Activated T-cell treated with anti-CD3 and anti-CD28 coated beads, Interleukin-2, amount 50 U/mL, for 72 hours (primary cell): ENCODE results near the gene RERE. TPM values are rescaled to one million over a fixed set of nuclear protein-coding genes. Genes with fewer than 3 reads are reported as not detected.
"Not testable (repeated sequence)": the region's sequence is repeated elsewhere in the genome, so short reads cannot be mapped to it uniquely, and the experiment has no call there.

Experiments
- ATAC-seq, 2 donors: fragments of 150-1000 bp; cut with Tn5 transposase; replicated peaks in 1 of 2; 2 replicates each; pipeline ENCODE4 v1.10.0; 2021; ENCODE audit warnings: moderate library complexity in 2 of 2, mild to moderate bottlenecking in 1 of 2
- DNase-seq, 2 donors: peaks; one replicate each; pipeline ENCODE4 v3.0.0; 2021 to 2022; ENCODE audit warnings: mixed read lengths in 1 of 2
- H3K27ac Mint-ChIP-seq: one replicate; pipeline ENCODE4 v1.8.0; 2022; ENCODE audit warnings: mild to moderate bottlenecking, moderate library complexity, mixed read lengths
- H3K27me3 Mint-ChIP-seq: one replicate; pipeline ENCODE4 v1.8.0; 2022; ENCODE audit warnings: low read depth, mixed read lengths
- H3K36me3 Mint-ChIP-seq, 2 donors: one replicate each; pipeline ENCODE4 v1.8.0; 2022; ENCODE audit warnings: mixed read lengths in 2 of 2, mild to moderate bottlenecking in 1 of 2; ENCODE audit not compliant: insufficient read depth in 2 of 2
- H3K4me1 Mint-ChIP-seq: one replicate; pipeline ENCODE4 v1.8.0; 2022; ENCODE audit warnings: low read depth, mixed read lengths
- H3K4me3 Mint-ChIP-seq, 2 donors: one replicate each; pipeline ENCODE4 v1.8.0; 2022; ENCODE audit warnings: mild to moderate bottlenecking in 2 of 2, mixed read lengths in 2 of 2, moderate library complexity in 2 of 2
- H3K9me3 Mint-ChIP-seq, 2 donors: one replicate each; pipeline ENCODE4 v1.8.0; 2022; ENCODE audit warnings: mixed read lengths in 2 of 2
- total RNA-seq, 2 donors: library from RNA; stranded (reverse); gene quantifications; one replicate each; pipeline ENCODE4 v1.2.3, GENCODE V29; 2022

The RERE gene
- total RNA-seq, 2 donors from 2014 or later = 98.7 to 105 TPM

GRCh38 chr1:8695442-8695841 is 122.0 kb downstream of the RERE start:
- not testable (repeated sequence) for H3K27ac Mint-ChIP-seq, H3K4me3 Mint-ChIP-seq, H3K27me3 Mint-ChIP-seq, H3K9me3 Mint-ChIP-seq, ATAC-seq, DNase-seq
- Mint-ChIP-seq H3K4me1 (peaks cover 46% of the 10 kb centered on the region), H3K36me3 (peaks cover 1 to 10% of the 10 kb centered on the region in 2 donors)

GRCh38 chr1:8693107-8693506 is 124.3 kb downstream of the RERE start:
- Mint-ChIP-seq H3K27me3 (no peaks in the 10 kb centered on the region), H3K9me3 (no peaks in the 10 kb centered on the region), H3K36me3 (peaks cover 3 to 9% of the 10 kb centered on the region in 2 donors), H3K27ac (no peak overlapping the region), H3K4me1 (peaks cover 45% of the 10 kb centered on the region), H3K4me3 (no peak overlapping the region)
- no peak for ATAC-seq
- DNase-seq = no peak

GRCh38 chr1:8691662-8692061 is 125.8 kb downstream of the RERE start:
- ATAC-seq (no peak), DNase-seq (no peak)
- H3K4me3 Mint-ChIP-seq = no peak overlapping the region
- H3K27me3 Mint-ChIP-seq = no peaks in the 10 kb centered on the region
- no peaks in the 10 kb centered on the region for H3K9me3 Mint-ChIP-seq
- peaks cover 60% of the 10 kb centered on the region for H3K4me1 Mint-ChIP-seq
- H3K27ac Mint-ChIP-seq = no peak overlapping the region
- peaks cover 3 to 9% of the 10 kb centered on the region in 2 donors for H3K36me3 Mint-ChIP-seq

- Mint-ChIP-seq H3K36me3 (peaks cover 5 to 9% of the 10 kb centered on the region in 2 donors), H3K9me3 (no peaks in the 10 kb centered on the region), H3K4me3 (no peak overlapping the region), H3K27ac (no peak overlapping the region), H3K4me1 (peaks cover 61% of the 10 kb centered on the region), H3K27me3 (no peaks in the 10 kb centered on the region)
- DNase-seq = no peak
- ATAC-seq = no peak
Observed at GRCh38 chr1:8690253-8690525, 127.3 kb downstream of the RERE start.

GRCh38 chr1:8689431-8690252 is 127.8 kb downstream of the RERE start:
- no peak for ATAC-seq
- H3K9me3 Mint-ChIP-seq = no peaks in the 10 kb centered on the region
- peaks cover 5 to 9% of the 10 kb centered on the region in 2 donors for H3K36me3 Mint-ChIP-seq
- H3K4me3 Mint-ChIP-seq = no peak overlapping the region
- DNase-seq = no peak
- peaks cover 61% of the 10 kb centered on the region for H3K4me1 Mint-ChIP-seq
- no peak overlapping the region for H3K27ac Mint-ChIP-seq
- H3K27me3 Mint-ChIP-seq = no peaks in the 10 kb centered on the region

GRCh38 chr1:8687538-8687937 is 129.9 kb downstream of the RERE start:
- Mint-ChIP-seq H3K27me3 (no peaks in the 10 kb centered on the region), H3K27ac (no peak overlapping the region), H3K4me3 (no peak overlapping the region), H3K4me1 (peaks cover 49% of the 10 kb centered on the region), H3K9me3 (no peaks in the 10 kb centered on the region), H3K36me3 (peaks cover 5% of the 10 kb centered on the region in 2 donors)
- no peak for ATAC-seq
- DNase-seq = no peak

GRCh38 chr1:8687039-8687438 is 130.4 kb downstream of the RERE start:
- H3K4me3 Mint-ChIP-seq = no peak overlapping the region
- H3K36me3 Mint-ChIP-seq = peaks cover 5% of the 10 kb centered on the region in 2 donors
- H3K4me1 Mint-ChIP-seq = peaks cover 49% of the 10 kb centered on the region
- DNase-seq (no peak), ATAC-seq (no peak)
- no peak overlapping the region for H3K27ac Mint-ChIP-seq
- no peaks in the 10 kb centered on the region for H3K27me3 Mint-ChIP-seq
- H3K9me3 Mint-ChIP-seq = no peaks in the 10 kb centered on the region

GRCh38 chr1:8685463-8685862 is 132.0 kb downstream of the RERE start:
- H3K4me1 Mint-ChIP-seq = peaks cover 49% of the 10 kb centered on the region
- peaks cover 4 to 5% of the 10 kb centered on the region in 2 donors for H3K36me3 Mint-ChIP-seq
- H3K4me3 Mint-ChIP-seq = no peak overlapping the region
- H3K27ac Mint-ChIP-seq = no peak overlapping the region
- ATAC-seq (no peak), DNase-seq (no peak)
- no peaks in the 10 kb centered on the region for H3K9me3 Mint-ChIP-seq
- H3K27me3 Mint-ChIP-seq = no peaks in the 10 kb centered on the region

GRCh38 chr1:8684590-8684989 is 132.8 kb downstream of the RERE start:
- Mint-ChIP-seq H3K36me3 (peaks cover 2 to 4% of the 10 kb centered on the region in 2 donors), H3K27ac (no peak overlapping the region), H3K4me3 (no peak overlapping the region), H3K9me3 (no peaks in the 10 kb centered on the region), H3K4me1 (peaks cover 41% of the 10 kb centered on the region), H3K27me3 (no peaks in the 10 kb centered on the region)
- ATAC-seq (no peak), DNase-seq (no peak)

GRCh38 chr1:8682573-8682972 is 134.9 kb downstream of the RERE start:
- ATAC-seq (no peak), DNase-seq (no peak)
- Mint-ChIP-seq H3K27me3 (no peaks in the 10 kb centered on the region), H3K36me3 (peaks cover 0 to 2% of the 10 kb centered on the region in 2 donors), H3K4me3 (no peak overlapping the region), H3K27ac (no peak overlapping the region), H3K9me3 (no peaks in the 10 kb centered on the region), H3K4me1 (peaks cover 28% of the 10 kb centered on the region)

GRCh38 chr1:8681911-8682310 is 135.5 kb downstream of the RERE start:
- Mint-ChIP-seq H3K4me3 (no peak overlapping the region), H3K27ac (peak overlapping the region; percentile 62), H3K27me3 (no peaks in the 10 kb centered on the region), H3K4me1 (peaks cover 21% of the 10 kb centered on the region), H3K9me3 (no peaks in the 10 kb centered on the region), H3K36me3 (peaks cover under 1 to 2% of the 10 kb centered on the region in 2 donors)
- peak; percentile 43 for ATAC-seq
- no peak for DNase-seq

- DNase-seq (no peak), ATAC-seq (no peak)
- Mint-ChIP-seq H3K27ac (no peak overlapping the region), H3K9me3 (no peaks in the 10 kb centered on the region), H3K27me3 (no peaks in the 10 kb centered on the region), H3K4me3 (no peak overlapping the region), H3K4me1 (peaks cover 12% of the 10 kb centered on the region), H3K36me3 (peaks cover 0 to 2% of the 10 kb centered on the region in 2 donors)
Observed at GRCh38 chr1:8680664-8681650, 136.5 kb downstream of the RERE start.

GRCh38 chr1:8679929-8680663 is 137.3 kb downstream of the RERE start:
- Mint-ChIP-seq H3K36me3 (peaks cover 0 to 2% of the 10 kb centered on the region in 2 donors), H3K27ac (no peak overlapping the region), H3K4me3 (no peak overlapping the region), H3K9me3 (no peaks in the 10 kb centered on the region), H3K27me3 (no peaks in the 10 kb centered on the region), H3K4me1 (peaks cover 13% of the 10 kb centered on the region)
- ATAC-seq (no peak), DNase-seq (no peak)
